GM18868 (cell line): ENCODE results near the gene ARGLU1.

ENCODE experiments used
- ATAC-seq: cut with Tn5 transposase; IDR thresholded peaks from one replicate; pipeline ENCODE4 v1.9.1; 2021; ENCODE audit warnings: mild to moderate bottlenecking, moderate library complexity; ENCODE audit not compliant: unreplicated experiment

ARGLU1 gene

GRCh38 chr13:106587787-106588186 lies 19.9 kb upstream of the ARGLU1 start:
- ATAC-seq, result no peak

GRCh38 chr13:106586648-106587166 lies 18.8 kb upstream of the ARGLU1 start:
- no peak for ATAC-seq

GRCh38 chr13:106581225-106581624 lies 13.3 kb upstream of the ARGLU1 start:
- ATAC-seq, result no peak

- ATAC-seq, result no peak
Observed at GRCh38 chr13:106575896-106576295, 8.0 kb upstream of the ARGLU1 start.

- no peak for ATAC-seq
Observed at GRCh38 chr13:106573868-106574267, 5.9 kb upstream of the ARGLU1 start.

GRCh38 chr13:106573284-106573846 lies 5.4 kb upstream of the ARGLU1 start:
- no peak for ATAC-seq

- no peak for ATAC-seq
Observed at GRCh38 chr13:106570299-106570852, 2.4 kb upstream of the ARGLU1 start.

- ATAC-seq, result no peak
Observed at GRCh38 chr13:106569233-106570095, 1.5 kb upstream of the ARGLU1 start.

GRCh38 chr13:106568299-106569003 lies 514 bp upstream of the ARGLU1 start:
- peak; percentile 40 for ATAC-seq

- peak; percentile 38 for ATAC-seq
Observed at GRCh38 chr13:106566641-106567473, 1.1 kb downstream of the ARGLU1 start.

GRCh38 chr13:106565127-106565775 lies 2.7 kb downstream of the ARGLU1 start:
- no peak for ATAC-seq

GRCh38 chr13:106562301-106562700 lies 5.6 kb downstream of the ARGLU1 start:
- no peak for ATAC-seq

GRCh38 chr13:106561551-106562170 lies 6.3 kb downstream of the ARGLU1 start:
- peak; percentile 90 for ATAC-seq

GRCh38 chr13:106560821-106561220 lies 7.1 kb downstream of the ARGLU1 start:
- peak; percentile 44 for ATAC-seq

GRCh38 chr13:106558527-106558926 lies 9.4 kb downstream of the ARGLU1 start:
- no peak for ATAC-seq

GRCh38 chr13:106555631-106556328 lies 12.2 kb downstream of the ARGLU1 start:
- ATAC-seq, result no peak

- ATAC-seq, result no peak
Observed at GRCh38 chr13:106551751-106552150, 16.2 kb downstream of the ARGLU1 start.

GRCh38 chr13:106551350-106551749 lies 16.6 kb downstream of the ARGLU1 start:
- no peak for ATAC-seq
